Activated naive CD4-positive, alpha-beta T cell treated with Interleukin-2 at 50 U/mL for 16 hours (primary cell): ENCODE measurements around the gene PREX1.
A peak's percentile ranks its signal among the peaks of the same experiment; 100 is the strongest.
"Not testable (repeated sequence)": the region's sequence is repeated elsewhere in the genome, so short reads cannot be mapped to it uniquely, and the experiment has no call there.

Experiments
- DNase-seq: peaks from one replicate; pipeline ENCODE4 v3.0.0-alpha.2; 2020

PREX1 gene

DNA sequence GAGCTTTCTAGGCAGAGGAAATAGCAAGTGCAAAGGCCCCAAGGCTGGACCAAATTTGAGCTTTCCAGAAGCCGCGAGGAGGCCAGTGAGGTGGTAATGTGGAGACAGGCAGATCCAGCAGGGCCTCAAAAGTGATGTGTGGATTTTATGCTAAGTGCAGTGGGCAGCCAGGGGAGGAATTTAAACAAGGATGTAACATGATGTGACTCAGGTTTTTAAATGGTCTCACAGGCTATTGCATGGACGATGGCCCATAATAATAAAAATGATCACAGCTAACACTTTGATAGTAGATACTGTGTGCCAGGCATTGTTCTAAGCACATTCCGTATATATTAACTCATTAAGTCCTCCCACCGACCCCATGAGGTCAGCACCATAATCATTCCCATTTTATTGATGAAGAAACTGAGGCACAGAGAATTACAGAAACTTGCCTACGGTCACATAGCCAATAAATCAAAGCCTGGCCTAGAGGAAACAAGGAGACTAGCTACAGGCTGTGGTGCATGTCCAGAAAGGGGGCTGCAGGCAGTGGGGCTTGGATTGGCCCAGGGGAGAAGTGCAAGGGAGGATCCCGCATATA is 18.0 kb upstream of the PREX1 start:
- DNase-seq, result no peak

DNA sequence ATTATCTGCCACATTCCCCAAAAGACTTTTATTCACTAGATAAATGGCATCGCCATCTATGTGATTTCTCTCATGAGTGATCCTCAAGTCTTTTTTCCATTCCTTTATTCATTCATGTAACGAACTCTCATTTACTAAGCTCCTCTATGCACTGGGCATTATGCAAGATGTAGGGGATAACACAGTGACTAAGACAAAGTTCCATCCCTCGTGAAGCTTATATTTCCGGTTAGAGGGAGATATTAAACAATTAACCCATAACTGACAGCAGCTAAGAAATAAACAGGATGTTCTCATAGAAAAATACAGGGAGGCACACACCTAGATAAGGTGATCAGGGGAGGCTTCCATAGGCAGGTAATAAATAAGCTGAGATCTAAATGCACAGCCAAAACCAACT is 17.2 kb upstream of the PREX1 start:
- DNase-seq, result no peak

DNA sequence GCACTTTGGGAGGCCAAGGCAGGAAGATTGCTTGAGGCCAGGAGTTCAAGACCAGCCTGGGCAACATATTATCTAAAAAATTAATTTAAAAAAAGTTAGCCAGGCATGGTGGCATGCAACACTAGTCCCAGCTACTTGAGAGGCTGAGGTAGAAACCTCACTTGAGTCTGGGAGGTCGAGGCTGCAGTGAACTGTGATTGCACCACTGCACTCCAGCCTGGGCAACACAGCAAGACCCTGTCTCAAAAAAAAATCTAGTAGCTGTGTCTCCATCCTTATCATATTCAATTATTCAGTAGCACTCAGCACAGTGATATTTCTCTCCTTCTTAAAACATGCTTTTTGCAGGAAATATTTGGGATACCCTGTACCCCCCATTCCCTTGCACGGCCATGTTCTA is 16.1 kb upstream of the PREX1 start:
- not testable (repeated sequence) for DNase-seq

DNA sequence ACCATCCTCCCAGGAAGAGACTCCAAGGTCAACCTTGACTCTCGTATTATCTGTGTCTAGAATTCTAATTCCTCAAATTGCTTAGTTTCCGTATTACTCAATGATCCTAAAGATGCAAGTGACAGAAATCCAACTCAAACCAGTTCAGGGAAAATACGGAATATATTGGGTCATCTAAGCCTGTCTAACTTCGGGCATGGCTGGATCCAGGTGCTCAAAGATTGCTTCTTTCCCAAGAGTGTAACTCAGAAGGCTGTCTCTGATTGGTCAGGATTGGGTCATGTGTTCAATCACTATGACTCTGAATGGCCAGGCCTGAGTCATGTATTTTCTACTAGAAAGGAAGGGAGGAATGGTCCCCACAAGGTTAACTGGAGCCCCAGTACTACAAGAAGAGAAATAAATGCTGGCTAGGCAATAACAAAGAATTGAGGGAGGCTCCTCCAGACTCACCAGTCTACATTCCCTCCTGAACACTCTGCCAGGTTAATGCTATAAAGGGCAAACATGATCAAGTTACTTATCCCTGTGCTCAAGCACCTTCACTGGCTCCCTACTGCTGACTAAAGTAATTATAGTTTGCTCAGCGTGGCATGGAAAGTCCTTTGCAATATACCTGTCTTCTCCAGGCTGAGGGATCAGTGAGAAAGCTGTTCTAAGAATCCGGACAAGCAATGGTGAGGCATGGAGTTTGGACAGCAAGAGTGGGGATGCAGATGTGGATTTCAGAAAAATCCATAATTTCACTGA is 15.4 kb upstream of the PREX1 start:
- no peak for DNase-seq

DNA sequence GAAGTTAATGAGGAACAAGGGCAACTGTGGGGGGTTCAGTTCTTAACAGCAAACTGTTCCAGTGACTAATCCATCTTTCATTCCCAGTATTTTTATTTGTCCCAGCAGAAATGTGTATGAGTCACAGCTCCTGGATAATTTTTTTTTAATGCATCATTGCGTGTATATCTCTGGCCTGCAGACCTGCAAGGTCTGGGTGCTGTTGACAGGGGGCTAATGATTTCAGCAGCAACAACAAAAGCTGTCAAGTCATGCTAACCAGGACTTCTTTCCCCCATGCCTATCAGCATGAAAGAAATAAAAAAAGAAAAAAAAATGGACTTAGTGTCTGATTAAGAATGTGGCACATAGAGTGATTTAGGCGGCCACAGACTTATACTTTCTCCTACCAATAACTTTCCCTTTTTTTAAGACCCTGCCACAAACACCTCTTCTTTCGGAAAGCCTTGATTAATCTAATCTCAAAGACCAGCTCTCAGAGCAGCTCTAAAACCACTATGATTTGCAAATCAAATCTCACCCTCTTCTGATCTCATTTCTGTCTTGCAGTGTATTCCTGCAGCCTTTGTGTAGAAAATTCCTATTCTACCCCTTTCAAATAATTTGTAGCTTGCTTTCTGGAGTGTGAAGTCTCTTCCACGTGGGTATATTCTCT is 14.2 kb upstream of the PREX1 start:
- DNase-seq, result no peak

DNA sequence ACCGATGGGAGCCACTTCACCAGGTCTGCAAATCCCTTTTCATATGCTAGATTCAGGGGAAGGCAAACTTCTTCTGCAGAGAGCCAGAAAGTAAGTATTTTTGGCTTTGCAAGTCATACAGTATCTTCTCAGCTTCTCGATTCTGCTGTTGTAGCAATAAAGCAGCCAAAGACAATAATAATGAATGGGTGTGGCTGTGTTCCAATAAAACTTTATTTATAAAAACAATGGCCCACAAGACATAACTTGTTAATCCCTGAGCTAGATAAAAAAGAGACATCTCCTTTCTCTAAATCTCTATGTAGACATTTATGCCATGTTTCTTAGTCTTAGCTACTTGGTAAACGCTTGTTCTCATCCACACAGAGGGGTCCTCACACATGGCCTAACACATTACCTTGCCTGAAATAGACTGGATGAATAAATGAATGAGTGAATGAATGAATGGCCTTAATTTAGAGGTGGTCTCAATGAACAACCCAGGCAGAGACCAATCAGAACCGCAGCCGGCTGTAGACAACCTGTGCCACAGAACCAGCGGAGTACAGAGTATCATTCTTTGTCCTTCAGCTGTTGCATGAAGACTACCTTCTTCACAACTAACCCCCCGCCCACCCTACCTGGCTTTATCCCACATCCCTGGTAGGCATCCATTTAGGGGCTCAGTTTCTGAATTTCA is 13.5 kb upstream of the PREX1 start:
- no peak for DNase-seq

DNA sequence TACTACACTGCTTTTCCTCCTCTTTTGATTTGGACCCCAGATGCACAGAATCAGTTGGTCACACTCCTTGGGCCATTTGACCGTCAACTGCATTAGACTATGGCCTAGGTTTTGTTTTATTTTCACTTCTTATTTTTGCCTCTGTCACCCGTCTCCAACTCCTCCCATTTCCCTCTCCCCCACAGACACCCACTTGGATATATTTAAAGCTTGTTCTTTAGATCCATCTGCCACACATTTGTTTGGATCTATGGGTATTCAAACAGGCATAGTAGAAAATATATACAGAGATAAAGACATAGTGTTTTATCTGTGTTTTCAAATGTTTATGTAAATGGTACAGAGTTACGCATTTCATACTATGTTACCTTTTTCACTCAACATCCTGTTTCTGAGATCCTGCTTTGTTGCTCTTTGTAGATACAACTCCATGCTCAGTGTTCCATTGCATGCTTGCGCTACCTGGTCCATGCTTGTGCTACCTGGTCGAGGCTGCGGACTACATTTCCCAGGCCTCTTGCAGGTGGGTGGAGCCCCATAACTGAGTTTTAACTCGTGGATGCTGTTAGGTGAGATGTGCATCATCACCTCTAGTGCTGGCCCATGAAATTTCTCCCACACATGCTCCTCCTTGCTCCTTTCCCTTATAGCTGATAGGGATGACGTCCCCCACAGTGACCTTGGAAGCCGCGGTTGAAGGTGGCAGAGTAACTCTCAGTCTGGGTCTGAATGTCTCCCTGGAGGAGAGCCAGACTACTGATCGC is 11.5 kb upstream of the PREX1 start:
- no peak for DNase-seq

DNA sequence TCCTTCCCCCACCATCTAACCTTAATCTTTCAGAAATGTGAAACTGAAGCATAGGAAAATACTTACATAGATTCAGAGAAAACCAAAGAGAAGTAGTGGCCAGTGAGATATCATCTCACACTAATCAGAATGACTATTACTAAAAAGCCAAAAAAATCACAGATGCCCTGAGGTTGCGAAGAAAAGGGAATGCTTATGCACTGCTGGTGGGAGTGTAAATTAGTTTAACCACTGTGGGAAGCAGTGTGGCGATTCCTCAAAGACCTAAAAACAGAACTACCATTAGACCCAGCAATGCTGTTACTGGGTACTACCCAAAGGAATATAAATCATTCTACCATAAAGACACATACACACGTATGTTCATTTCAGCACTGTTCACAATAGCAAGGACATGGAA is 9.2 kb upstream of the PREX1 start:
- no peak for DNase-seq

DNA sequence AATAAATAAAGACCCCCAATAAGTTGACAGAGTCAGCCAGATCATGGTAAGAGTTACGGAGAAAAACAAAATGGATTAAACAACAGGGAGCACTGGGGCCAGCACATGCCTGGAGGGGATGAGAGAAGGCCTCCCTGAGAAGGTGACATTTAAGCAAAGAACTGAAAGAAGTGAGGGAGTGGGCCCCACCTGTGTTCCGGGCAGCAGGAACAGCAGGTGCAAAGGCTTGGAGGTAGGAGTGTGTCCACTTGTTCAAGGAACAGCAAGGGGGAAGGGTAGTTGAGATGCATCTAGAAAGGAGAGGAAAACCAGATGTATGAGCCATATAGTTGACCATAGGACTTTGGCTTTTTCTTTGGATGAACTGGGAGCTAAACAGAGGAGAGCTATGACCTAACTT is 7.6 kb upstream of the PREX1 start:
- no peak for DNase-seq

DNA sequence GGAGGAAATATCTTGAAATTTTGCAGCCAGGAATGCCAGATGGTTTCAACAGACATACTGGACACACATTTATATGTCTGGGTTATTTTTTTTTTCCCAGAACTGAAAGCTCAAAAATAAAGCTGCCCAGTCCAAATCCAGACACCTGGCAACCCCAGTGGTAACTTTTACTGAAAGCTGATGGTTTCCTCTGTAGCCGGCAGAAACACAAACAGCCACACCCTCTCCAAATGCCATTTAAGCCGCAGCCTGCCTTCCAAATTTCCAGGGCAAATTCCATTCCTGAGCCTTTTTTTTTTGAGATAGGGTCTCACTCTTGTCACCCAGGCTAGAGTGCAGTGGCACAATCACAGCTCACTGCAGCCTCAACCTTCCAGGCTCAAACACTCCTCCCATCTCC is 6.5 kb upstream of the PREX1 start:
- no peak for DNase-seq

DNA sequence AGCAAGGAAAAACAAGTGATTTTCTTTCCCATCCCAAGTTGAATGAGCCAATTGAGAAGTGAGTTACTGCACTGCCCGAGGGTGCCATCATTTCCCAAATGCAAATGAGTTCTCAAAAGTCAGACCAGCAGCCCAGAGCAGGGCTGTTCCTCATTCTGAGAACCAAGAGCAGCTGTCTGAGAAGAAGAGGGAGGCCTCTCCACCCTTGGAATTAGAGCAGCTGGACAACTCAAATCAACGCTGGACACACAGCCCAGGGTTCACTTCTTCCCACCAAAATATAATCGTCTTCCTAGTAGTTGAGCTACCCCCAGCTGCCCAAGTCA is 4.6 kb upstream of the PREX1 start:
- no peak for DNase-seq

DNA sequence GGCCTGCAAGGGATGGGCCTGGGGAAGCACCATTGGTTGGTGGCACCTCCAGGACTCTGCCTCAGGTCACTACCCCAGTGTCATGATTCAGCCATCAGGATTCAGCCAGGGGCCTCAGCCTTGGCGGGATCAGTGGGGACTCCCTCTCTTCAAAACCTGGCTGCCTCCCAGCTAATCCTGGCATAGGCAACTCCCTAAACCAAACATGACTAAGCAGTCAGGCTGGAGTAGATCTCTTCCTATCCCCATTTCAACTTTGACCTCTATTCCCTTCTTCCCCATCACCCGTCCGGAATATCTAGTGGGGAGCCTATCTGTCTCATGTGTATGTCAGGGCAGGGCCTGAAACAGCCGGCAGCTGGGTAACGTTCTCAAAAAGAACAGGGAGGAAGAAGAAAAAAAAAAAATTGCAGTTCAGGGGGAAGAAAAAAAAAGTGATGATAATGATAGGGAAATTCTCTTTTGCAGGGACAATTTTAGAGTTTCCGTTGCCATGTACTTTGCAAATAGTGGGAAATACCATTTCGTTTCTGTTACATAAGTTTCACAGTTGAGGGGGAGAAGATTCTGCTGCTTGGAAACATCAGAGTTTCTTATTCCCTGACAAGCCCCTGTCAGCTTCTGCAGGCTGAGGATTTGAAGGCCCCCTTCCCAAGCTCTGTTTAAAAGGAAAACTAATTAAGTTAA is 4.1 kb upstream of the PREX1 start:
- DNase-seq, result no peak

DNA sequence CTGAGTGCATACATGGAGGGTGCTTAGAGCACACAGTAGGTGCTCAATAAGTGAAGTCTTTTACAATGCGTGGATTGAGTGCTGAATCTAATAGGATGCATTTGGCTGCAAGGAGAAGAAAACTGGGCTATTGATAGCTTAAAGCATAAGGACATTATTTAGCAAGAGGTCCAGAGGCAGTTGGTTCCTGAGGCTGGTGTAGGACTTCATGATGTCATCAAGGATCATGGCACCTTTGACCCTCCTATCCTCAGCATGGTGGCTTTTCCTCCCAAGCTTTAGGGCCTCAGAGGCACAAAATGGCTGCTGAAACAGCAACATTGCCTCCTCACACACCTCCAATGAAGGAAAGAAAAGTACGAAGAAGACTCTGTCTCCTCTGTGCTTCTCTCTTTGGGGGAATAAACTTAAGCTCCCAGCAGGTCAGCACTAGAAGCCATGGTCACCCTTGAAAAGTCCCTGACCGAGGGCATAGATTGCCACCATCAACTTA is 3.1 kb upstream of the PREX1 start:
- DNase-seq, result no peak

DNA sequence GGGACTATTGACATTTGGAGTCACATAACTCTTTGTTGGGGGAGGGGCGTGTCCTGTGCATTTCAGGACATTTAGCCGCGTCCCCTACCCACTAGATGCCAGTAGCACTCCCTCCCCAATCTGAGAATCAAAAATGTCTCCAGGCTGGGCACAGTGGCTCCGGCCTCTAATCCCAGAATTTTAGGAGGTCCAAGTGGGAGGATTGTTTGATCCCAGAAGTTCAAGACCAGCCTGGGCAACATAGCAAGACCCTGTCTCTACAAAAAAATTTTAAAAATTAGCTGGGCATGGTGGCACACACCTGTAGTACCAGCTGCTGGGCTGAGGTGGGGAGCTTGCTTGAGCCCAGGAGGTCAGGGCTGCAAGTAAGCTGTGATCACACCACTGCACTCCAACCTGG is 2.1 kb upstream of the PREX1 start:
- no peak for DNase-seq

DNA sequence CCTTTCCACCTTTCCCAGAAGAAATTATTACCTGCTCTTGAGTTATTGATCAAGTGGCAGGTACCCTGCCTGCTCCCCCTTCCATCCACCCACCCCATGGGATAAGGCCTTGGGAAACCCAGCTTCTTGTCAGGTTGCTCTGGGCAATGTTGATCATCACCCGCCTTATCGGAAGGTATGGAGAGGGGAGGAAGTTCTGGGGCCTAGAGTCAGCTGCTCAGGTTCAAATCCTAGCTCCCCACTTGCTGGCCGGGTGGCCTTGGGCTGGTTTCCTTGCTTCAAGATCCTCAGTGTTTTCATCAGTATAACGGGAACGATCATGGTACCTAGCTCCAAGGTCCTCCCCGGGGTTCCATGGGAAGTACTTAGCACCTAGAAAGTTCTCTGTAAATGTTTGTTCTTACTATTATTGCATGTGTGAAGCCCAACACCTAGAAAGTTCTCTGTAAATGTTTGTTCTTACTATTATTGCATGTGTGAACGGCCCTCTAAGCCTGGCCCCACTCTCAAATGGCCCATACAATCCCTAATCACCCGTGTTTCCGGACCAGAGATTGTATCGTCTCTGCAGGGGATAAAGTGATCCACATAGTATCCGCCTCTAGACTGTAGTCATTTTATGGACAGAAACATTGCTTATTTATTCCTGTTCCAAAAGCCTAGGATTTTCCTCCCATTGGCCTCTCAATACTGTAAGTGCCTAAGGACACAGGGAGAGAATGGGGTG is 1.1 kb upstream of the PREX1 start:
- no peak for DNase-seq

DNA sequence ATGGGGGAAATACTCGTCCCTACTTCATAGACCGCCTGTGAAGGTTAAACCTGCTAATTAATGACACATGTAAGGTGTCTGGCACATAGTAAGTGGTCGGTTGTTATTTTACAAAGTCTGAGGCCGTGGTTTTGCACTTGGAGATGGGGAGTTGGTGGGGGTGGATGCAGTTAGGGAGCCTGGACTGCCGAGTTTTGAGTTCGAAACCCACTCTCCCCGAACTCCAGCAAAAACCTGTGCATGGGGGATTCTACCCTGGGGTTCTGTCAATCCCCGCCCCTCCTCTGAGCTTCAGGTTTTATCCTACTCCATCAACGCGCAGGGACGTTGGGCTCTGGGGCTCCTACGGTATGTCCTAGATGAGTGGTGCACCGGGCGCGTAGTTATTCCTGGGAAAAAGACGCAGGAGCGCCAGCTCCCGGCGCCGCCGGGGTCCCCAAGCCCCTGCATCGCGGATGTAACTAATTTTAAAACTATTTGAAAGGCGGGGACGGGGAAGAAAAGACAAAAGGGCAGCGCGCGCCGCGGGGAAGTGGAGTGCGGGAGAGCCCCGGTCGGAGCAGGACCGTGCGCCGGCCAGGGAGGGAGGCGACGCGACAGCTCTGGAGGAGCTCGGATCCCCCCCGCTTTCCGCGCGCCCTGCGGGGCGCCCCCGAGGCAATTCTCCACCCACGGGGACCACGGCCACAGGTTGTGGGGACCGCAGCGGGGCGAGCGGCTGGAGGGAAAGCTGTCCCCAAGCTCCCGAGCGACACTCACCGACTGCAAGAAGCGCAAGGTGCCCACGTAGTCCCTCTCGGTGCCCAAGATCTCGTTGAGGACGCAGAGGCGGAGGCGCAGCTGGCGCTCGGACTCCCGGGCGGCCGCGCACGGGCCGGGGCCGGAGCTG is 672 bp downstream of the PREX1 start:
- peak; percentile 48 for DNase-seq

DNA sequence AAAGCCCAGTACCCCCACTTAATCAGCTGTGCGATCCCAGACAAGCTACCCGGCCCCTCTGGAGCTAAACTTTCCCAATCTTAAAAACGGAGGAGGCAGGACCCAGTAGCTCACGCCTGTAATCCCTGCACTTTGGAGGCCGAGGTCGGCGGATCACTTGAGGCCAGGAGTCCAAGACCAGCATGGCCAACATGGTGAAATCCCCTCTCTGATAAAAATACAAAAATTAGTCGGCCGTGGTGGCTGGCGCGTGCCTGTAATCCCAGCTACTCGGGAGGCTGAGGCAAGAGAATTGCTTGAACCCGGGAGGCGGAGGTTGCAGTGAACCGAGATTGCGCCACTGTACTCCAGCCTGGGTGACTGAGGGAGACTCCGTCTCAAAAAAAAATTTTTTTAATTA is 1.3 kb downstream of the PREX1 start:
- DNase-seq, result not testable (repeated sequence)

DNA sequence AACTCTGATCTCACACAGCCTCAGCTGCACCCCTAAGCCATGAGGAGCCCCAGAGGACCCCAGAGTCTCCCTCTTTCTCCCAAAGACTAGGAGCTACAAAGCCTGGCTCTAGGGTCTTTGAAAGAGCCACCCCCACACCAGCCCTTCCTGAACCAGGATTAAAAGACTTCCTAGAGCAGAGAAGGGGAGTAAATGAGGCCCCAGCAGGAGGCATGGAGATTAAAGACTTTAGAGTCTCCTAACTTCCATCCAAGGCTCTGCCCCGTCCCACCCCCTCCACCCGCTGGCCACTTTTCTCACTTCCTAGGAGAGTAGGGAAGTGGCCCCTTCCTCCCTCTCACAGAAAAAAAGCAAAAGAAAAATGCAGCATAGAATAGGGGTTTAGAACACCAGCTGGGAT is 1.7 kb downstream of the PREX1 start:
- no peak for DNase-seq

DNA sequence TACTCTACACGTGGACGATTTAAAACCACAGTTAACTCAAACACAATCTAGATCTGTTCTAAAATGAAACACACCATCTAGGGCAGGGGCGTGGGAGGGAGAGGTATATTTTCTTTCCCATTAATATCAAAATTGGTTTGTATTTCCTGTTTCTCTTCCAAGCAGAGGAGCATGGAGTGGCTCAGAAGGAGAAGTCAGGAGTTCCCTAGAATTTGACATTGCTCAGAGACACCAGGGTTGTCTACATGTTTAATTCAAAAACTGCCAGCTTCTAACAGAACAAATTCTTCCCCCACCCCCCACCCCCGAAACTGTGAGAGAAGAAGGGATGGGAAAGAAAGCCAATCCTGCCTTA is 2.3 kb downstream of the PREX1 start:
- DNase-seq, result no peak

DNA sequence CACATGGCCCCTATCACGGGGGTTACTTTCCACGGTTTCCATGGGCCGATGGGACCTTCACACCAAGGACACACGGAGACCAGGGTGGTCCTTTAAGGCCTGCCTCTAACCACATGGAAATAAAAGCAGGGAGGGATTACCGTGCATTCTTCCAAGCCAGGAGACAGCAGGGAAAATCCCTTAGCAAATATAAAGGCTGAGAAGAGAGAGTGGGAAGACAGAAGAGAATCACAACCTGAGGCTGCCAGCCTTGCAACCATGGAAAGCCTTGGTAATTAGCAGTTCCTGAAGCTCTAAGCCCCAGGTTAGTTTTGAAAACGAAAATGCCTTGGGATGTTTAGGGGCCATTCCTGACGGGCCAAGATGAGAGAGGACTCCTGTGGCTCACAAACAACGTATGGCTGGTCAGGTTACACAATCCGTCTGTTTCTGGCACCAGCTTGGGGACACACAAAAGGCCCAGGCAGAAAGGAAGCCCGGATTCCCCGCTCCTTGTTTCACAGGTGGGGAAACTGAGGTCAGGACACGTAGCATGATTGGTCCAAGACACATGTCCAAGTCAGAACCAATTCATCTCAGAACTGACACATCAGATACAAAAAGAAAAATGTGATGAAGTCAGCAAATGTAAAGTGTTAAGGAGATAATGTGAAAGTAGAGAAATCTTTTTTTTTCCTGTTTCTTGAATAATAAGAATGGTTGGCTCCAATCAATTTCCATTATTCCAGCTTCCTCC is 2.8 kb downstream of the PREX1 start:
- DNase-seq, result no peak
